ENCODE results near the gene PHYHIPL.

PHYHIPL gene

GRCh38 chr10:59252491-59252890, 76.0 kb downstream of the PHYHIPL start:
- ChIA-PET CTCF (no interaction called here), POLR2A (interaction anchor here (0.8 kb wide), 1 partner anchor 359 kb away, joined by 3 read pairs; no protein-coding TSS in a partner anchor)
- no peak for DNase-seq (ENCODE audit: extremely low spot score)
- no peak for TF ChIP-seq LEF1 (IDR thresholded peaks at IDR 0.05; ENCODE audit: borderline replicate concordance)
- no peak for TF ChIP-seq CTBP1 (IDR thresholded peaks at IDR 0.05; ENCODE audit: borderline replicate concordance)
- TF ChIP-seq FOXA1 (IDR thresholded peaks at IDR 0.05) = no peak
- TF ChIP-seq TARDBP (IDR thresholded peaks at IDR 0.05) = no peak

GRCh38 chr10:59255463-59255862, 79.0 kb downstream of the PHYHIPL start:
- POLR2A ChIA-PET = no interaction called here
- CTCF ChIA-PET = no interaction called here

GRCh38 chr10:59257224-59257623, 80.8 kb downstream of the PHYHIPL start:
- no peak for TF ChIP-seq LEF1 (IDR thresholded peaks at IDR 0.05; ENCODE audit: borderline replicate concordance)
- no peak for TF ChIP-seq L3MBTL2 (conservative IDR thresholded peaks at IDR 0.05)
- TF ChIP-seq SUZ12 (IDR thresholded peaks at IDR 0.05) = no peak
- no peak for TF ChIP-seq FOXM1 (IDR thresholded peaks at IDR 0.05; ENCODE audit: borderline replicate concordance)
- no peak for TF ChIP-seq FOXK2 (IDR thresholded peaks at IDR 0.05)
- TF ChIP-seq BHLHE40 (IDR thresholded peaks at IDR 0.05; ENCODE audit: borderline replicate concordance) = no peak
- TF ChIP-seq, protein P1, sequence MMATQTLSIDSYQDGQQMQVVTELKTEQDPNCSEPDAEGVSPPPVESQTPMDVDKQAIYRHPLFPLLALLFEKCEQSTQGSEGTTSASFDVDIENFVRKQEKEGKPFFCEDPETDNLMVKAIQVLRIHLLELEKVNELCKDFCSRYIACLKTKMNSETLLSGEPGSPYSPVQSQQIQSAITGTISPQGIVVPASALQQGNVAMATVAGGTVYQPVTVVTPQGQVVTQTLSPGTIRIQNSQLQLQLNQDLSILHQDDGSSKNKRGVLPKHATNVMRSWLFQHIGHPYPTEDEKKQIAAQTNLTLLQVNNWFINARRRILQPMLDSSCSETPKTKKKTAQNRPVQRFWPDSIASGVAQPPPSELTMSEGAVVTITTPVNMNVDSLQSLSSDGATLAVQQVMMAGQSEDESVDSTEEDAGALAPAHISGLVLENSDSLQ (IDR thresholded peaks at IDR 0.05) = no peak
- no peak for TF ChIP-seq SP1 (IDR thresholded peaks at IDR 0.05)
- TF ChIP-seq FOXA1 (IDR thresholded peaks at IDR 0.05) = no peak
- TF ChIP-seq ELF4 (IDR thresholded peaks at IDR 0.05) = no peak
- TF ChIP-seq ARNT (IDR thresholded peaks at IDR 0.05) = no peak
- TF ChIP-seq CTBP1 (IDR thresholded peaks at IDR 0.05; ENCODE audit: borderline replicate concordance) = no peak
- CTCF ChIA-PET = interaction anchor here (0.8 kb wide), 1 partner anchor 103 kb away, joined by 3 read pairs; no protein-coding TSS in a partner anchor

More at GRCh38 chr10:59255463-59255862, 79.0 kb downstream of the PHYHIPL start:
- DNase-seq (ENCODE audit: extremely low spot score) = no peak
- TF ChIP-seq CTBP1 (IDR thresholded peaks at IDR 0.05; ENCODE audit: borderline replicate concordance) = no peak
- no peak for TF ChIP-seq ZNF384 (IDR thresholded peaks at IDR 0.05)
- TF ChIP-seq ELF4 (IDR thresholded peaks at IDR 0.05) = no peak
- TF ChIP-seq L3MBTL2 (conservative IDR thresholded peaks at IDR 0.05) = no peak
- TF ChIP-seq FOXK2 (IDR thresholded peaks at IDR 0.05) = no peak
- TF ChIP-seq BHLHE40 (IDR thresholded peaks at IDR 0.05; ENCODE audit: borderline replicate concordance) = no peak
- no peak for TF ChIP-seq TARDBP (IDR thresholded peaks at IDR 0.05)
- TF ChIP-seq SUZ12 (IDR thresholded peaks at IDR 0.05) = no peak
- no peak for TF ChIP-seq SP1 (IDR thresholded peaks at IDR 0.05)
- no peak for TF ChIP-seq ARNT (IDR thresholded peaks at IDR 0.05)
- TF ChIP-seq, protein P1 (IDR thresholded peaks at IDR 0.05) = no peak

GRCh38 chr10:59258890-59259289, 82.4 kb downstream of the PHYHIPL start:
- DNase-seq (ENCODE audit: extremely low spot score) = no peak
- CTCF ChIA-PET = interaction anchor here (0.6 kb wide), 1 partner anchor 22 kb away, joined by 4 read pairs; no protein-coding TSS in a partner anchor
- no peak for TF ChIP-seq SUZ12 (IDR thresholded peaks at IDR 0.05)
- TF ChIP-seq LEF1 (IDR thresholded peaks at IDR 0.05; ENCODE audit: borderline replicate concordance) = no peak
- no peak for TF ChIP-seq ARNT (IDR thresholded peaks at IDR 0.05)
- TF ChIP-seq ZNF384 (IDR thresholded peaks at IDR 0.05) = no peak
- no peak for TF ChIP-seq SP1 (IDR thresholded peaks at IDR 0.05)
- TF ChIP-seq FOXA1 (IDR thresholded peaks at IDR 0.05) = no peak
- no peak for TF ChIP-seq L3MBTL2 (conservative IDR thresholded peaks at IDR 0.05)
- no peak for TF ChIP-seq FOXM1 (IDR thresholded peaks at IDR 0.05; ENCODE audit: borderline replicate concordance)
- TF ChIP-seq, protein P1 (IDR thresholded peaks at IDR 0.05) = no peak
- no peak for TF ChIP-seq FOXK2 (IDR thresholded peaks at IDR 0.05)
- no peak for TF ChIP-seq NFRKB (IDR thresholded peaks at IDR 0.05)
- TF ChIP-seq HDGF (IDR thresholded peaks at IDR 0.05; ENCODE audit: borderline replicate concordance) = no peak
- POLR2A ChIA-PET = no interaction called here

More at GRCh38 chr10:59257224-59257623, 80.8 kb downstream of the PHYHIPL start:
- POLR2A ChIA-PET = no interaction called here
- no peak for DNase-seq (ENCODE audit: extremely low spot score)

DNA sequence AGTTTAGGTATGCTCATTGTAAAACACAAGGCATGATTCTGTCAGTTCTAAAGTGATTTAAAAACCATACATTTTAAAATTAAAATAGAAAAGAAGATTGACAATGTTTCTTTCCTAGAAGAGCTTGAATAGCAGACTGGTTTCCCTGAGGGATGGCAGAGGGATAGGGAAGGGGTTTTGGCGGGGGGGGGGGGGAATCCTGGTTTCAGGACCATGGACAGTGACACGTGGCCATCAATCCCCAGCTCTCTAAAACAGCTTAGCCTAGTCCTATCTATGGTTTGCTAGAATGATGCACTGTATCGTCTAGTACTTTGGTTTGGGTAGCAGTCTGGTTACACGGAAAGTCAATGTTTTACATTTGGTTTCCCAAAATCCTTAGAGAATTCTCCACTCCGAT, 88.7 kb downstream of the PHYHIPL start:
- peak; percentile 26 for DNase-seq (ENCODE audit: extremely low spot score)
- CTCF ChIA-PET = no interaction called here
- TF ChIP-seq, protein P1 (IDR thresholded peaks at IDR 0.05) = no peak
- no peak for TF ChIP-seq HDGF (IDR thresholded peaks at IDR 0.05; ENCODE audit: borderline replicate concordance)
- TF ChIP-seq SUZ12 (IDR thresholded peaks at IDR 0.05) = no peak
- no peak for TF ChIP-seq L3MBTL2 (conservative IDR thresholded peaks at IDR 0.05)
- TF ChIP-seq BHLHE40 (IDR thresholded peaks at IDR 0.05; ENCODE audit: borderline replicate concordance) = no peak
- no peak for TF ChIP-seq FOXM1 (IDR thresholded peaks at IDR 0.05; ENCODE audit: borderline replicate concordance)
- no peak for TF ChIP-seq ELF4 (IDR thresholded peaks at IDR 0.05)
- no peak for TF ChIP-seq SP1 (IDR thresholded peaks at IDR 0.05)
- no peak for TF ChIP-seq FOXA1 (IDR thresholded peaks at IDR 0.05)
- TF ChIP-seq LEF1 (IDR thresholded peaks at IDR 0.05; ENCODE audit: borderline replicate concordance) = no peak
- TF ChIP-seq NFRKB (IDR thresholded peaks at IDR 0.05) = no peak
- no peak for TF ChIP-seq ZNF384 (IDR thresholded peaks at IDR 0.05)
- TF ChIP-seq TARDBP (IDR thresholded peaks at IDR 0.05) = no peak
- TF ChIP-seq FOXK2 (IDR thresholded peaks at IDR 0.05) = no peak
- TF ChIP-seq CTBP1 (IDR thresholded peaks at IDR 0.05; ENCODE audit: borderline replicate concordance) = no peak
- no peak for TF ChIP-seq ARNT (IDR thresholded peaks at IDR 0.05)
- POLR2A ChIA-PET = no interaction called here

DNA sequence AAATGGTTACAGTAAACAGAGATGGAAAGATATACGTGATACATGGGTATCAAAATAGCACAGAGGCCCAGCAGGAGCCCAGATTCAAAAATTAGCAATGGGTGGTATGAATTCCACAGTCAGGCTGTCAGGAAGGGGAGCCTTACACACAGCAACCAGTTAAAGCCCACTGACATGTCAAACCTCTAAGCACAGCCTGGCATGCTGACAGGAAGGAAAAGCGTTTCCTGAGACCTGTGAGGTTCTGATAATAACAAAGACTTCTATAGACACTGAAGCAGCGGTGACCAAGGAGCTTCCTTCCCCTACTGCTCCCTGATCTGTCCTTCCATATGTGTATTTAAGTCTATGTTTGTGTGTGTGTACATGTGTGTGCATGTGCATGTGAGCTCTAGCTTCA, 89.9 kb downstream of the PHYHIPL start:
- TF ChIP-seq LEF1 (IDR thresholded peaks at IDR 0.05; ENCODE audit: borderline replicate concordance) (no peak), FOXM1 (IDR thresholded peaks at IDR 0.05; ENCODE audit: borderline replicate concordance) (no peak), BHLHE40 (IDR thresholded peaks at IDR 0.05; ENCODE audit: borderline replicate concordance) (no peak)
- TF ChIP-seq, protein P1 (IDR thresholded peaks at IDR 0.05) = no peak
- POLR2A ChIA-PET = no interaction called here
- CTCF ChIA-PET = no interaction called here
- DNase-seq (ENCODE audit: extremely low spot score) = no peak

Data from HEK293T (cell line).